Urothelium cell line (cell line): ENCODE data around the gene DEFB132.
A peak's percentile ranks its signal among the peaks of the same experiment; 100 is the strongest.

Source experiments
- DNase-seq: peaks from one replicate; pipeline ENCODE4 v3.0.0; 2011; ENCODE audit warnings: low spot score, mixed read lengths
- FAIRE-seq: peaks from 2 replicates; lab custom pipeline; 2011; peaks lifted over from hg19 to GRCh38; lab: Jason Lieb, UNC

Gene DEFB132

GRCh38 chr20:295804-296203 is 38.3 kb downstream of the DEFB132 start:
- FAIRE-seq: no peak
- DNase-seq: no peak

GRCh38 chr20:297098-297924 is 39.8 kb downstream of the DEFB132 start, which contains the start of gene ZCCHC3:
Gene ZCCHC3 (plus strand): TSS chr20:297570. CDS start chr20:297587, 17 bp downstream.
- FAIRE-seq: no peak
- DNase-seq: peak; percentile 91

GRCh38 chr20:297925-298775 is 40.6 kb downstream of the DEFB132 start:
- DNase-seq (peak; percentile 47), FAIRE-seq (no peak)

GRCh38 chr20:298776-299391 is 41.4 kb downstream of the DEFB132 start:
- DNase-seq (no peak), FAIRE-seq (no peak)

- DNase-seq: no peak
- FAIRE-seq: no peak
Measured at GRCh38 chr20:300345-300990, 42.9 kb downstream of the DEFB132 start.

GRCh38 chr20:301886-302848 is 44.6 kb downstream of the DEFB132 start:
- DNase-seq (no peak), FAIRE-seq (no peak)

- DNase-seq (no peak), FAIRE-seq (no peak)
Measured at GRCh38 chr20:305745-306144, 48.2 kb downstream of the DEFB132 start.

- DNase-seq: no peak
- no peak for FAIRE-seq
Measured at GRCh38 chr20:308427-309038, 51.0 kb downstream of the DEFB132 start.

- DNase-seq (no peak), FAIRE-seq (no peak)
Measured at GRCh38 chr20:309306-309840, 51.8 kb downstream of the DEFB132 start.

GRCh38 chr20:309841-310644 is 52.5 kb downstream of the DEFB132 start:
- no peak for FAIRE-seq
- DNase-seq: peak; percentile 64

- FAIRE-seq (no peak), DNase-seq (no peak)
Measured at GRCh38 chr20:310645-311044, 53.1 kb downstream of the DEFB132 start.
